ENCODE data around the gene SLC39A3. TPM values are rescaled to one million over a fixed set of nuclear protein-coding genes. Genes with fewer than 3 reads are reported as not detected.

The SLC39A3 gene
- total RNA-seq, 6 donors from 2014 or later, result 12.6 to 48.2 (median 30.6) TPM

- Histone ChIP-seq H3K27ac (no peak overlapping the region), H3K9me3 (no peaks in the 10 kb centered on the region), H3K4me3 (no peak overlapping the region), H3K27me3 (no peaks in the 10 kb centered on the region), H3K36me3 (no peaks in the 10 kb centered on the region), H3K4me1 (peaks cover 7 to 26% (median 13%) of the 10 kb centered on the region in 4 donors)
- TF ChIP-seq POLR2AphosphoS5 (IDR thresholded peaks at IDR 0.05), result no peak
- TF ChIP-seq EP300 (IDR thresholded peaks at IDR 0.05), result no peak
- TF ChIP-seq POLR2A (IDR thresholded peaks at IDR 0.05), result no peak
- TF ChIP-seq, protein P1, sequence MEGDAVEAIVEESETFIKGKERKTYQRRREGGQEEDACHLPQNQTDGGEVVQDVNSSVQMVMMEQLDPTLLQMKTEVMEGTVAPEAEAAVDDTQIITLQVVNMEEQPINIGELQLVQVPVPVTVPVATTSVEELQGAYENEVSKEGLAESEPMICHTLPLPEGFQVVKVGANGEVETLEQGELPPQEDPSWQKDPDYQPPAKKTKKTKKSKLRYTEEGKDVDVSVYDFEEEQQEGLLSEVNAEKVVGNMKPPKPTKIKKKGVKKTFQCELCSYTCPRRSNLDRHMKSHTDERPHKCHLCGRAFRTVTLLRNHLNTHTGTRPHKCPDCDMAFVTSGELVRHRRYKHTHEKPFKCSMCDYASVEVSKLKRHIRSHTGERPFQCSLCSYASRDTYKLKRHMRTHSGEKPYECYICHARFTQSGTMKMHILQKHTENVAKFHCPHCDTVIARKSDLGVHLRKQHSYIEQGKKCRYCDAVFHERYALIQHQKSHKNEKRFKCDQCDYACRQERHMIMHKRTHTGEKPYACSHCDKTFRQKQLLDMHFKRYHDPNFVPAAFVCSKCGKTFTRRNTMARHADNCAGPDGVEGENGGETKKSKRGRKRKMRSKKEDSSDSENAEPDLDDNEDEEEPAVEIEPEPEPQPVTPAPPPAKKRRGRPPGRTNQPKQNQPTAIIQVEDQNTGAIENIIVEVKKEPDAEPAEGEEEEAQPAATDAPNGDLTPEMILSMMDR (IDR thresholded peaks at IDR 0.05), result no peak
- ATAC-seq (ENCODE audit: low FRiP score in 2 of 2) (no peak), DNase-seq (no peak)
- 90 to 94% methylated on average over 9 of the region's 9 CpGs for WGBS, 2 donors
These were observed 47.9 kb downstream of the SLC39A3 start for GRCh38 chr19:2691951-2692350.

- TF ChIP-seq POLR2A (IDR thresholded peaks at IDR 0.05) (no peak), POLR2AphosphoS5 (IDR thresholded peaks at IDR 0.05) (no peak), EP300 (IDR thresholded peaks at IDR 0.05) (no peak)
- TF ChIP-seq, protein P1 (IDR thresholded peaks at IDR 0.05), result no peak
- Histone ChIP-seq H3K9me3 (no peaks in the 10 kb centered on the region), H3K4me1 (peaks cover 7 to 24% (median 12%) of the 10 kb centered on the region in 4 donors), H3K27ac (no peak overlapping the region), H3K4me3 (no peak overlapping the region), H3K27me3 (no peaks in the 10 kb centered on the region), H3K36me3 (no peaks in the 10 kb centered on the region)
- WGBS, 2 donors, result 91 to 95% methylated on average over 10 to 11 of the region's 11 CpGs
- no peak for DNase-seq
- no peak for ATAC-seq (ENCODE audit: low FRiP score in 2 of 2)
These were observed 49.0 kb downstream of the SLC39A3 start for GRCh38 chr19:2690856-2691255.

DNA sequence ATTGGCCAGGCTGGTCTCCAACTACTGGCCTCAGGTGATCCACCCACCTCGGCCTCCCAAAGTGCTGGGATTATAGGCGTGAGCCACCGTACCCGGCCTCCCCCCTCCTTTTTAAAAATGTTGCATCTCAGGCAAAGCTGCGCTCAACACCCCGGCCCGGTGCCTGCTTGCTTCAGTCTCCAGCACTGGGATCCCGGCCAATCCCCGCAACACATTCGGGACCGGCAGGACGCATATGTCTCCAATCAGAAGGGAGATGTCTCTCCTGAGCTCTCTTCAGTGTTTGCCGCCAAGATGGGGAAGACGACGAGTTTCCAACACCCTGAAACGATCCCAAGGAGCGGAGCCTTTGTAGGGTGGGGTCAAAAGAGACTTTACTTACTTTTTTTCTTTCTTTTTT, 53.5 kb downstream of the SLC39A3 start:
- 79 to 88% methylated on average over 13 to 17 of the region's 17 CpGs for WGBS, 2 donors
- DNase-seq, result no peak
- peak overlapping the region; percentile 60 to 86 (median 72) for H3K27ac ChIP-seq
- H3K4me3 ChIP-seq, result no peak overlapping the region
- ATAC-seq (ENCODE audit: low FRiP score in 2 of 2), result no peak
- no peaks in the 10 kb centered on the region for H3K9me3 ChIP-seq
- H3K4me1 ChIP-seq, result no peaks in the 10 kb centered on the region
- H3K36me3 ChIP-seq, result no peaks in the 10 kb centered on the region
- H3K27me3 ChIP-seq, result no peaks in the 10 kb centered on the region
- no peak for TF ChIP-seq POLR2AphosphoS5 (IDR thresholded peaks at IDR 0.05)
- no peak for TF ChIP-seq EP300 (IDR thresholded peaks at IDR 0.05)

GRCh38 chr19:2685204-2685704, 54.6 kb downstream of the SLC39A3 start:
- Histone ChIP-seq H3K4me3 (peak overlapping the region in 3 of 4 donors; percentile 16 to 33 (median 28)), H3K27ac (peak overlapping the region; percentile 60 to 86 (median 72)), H3K4me1 (no peaks in the 10 kb centered on the region), H3K9me3 (no peaks in the 10 kb centered on the region), H3K27me3 (no peaks in the 10 kb centered on the region), H3K36me3 (no peaks in the 10 kb centered on the region)
- 82 to 83% methylated on average over 5 to 6 of the region's 6 CpGs for WGBS, 2 donors
- no peak for ATAC-seq (ENCODE audit: low FRiP score in 2 of 2)
- TF ChIP-seq, protein P1 (IDR thresholded peaks at IDR 0.05), result no peak
- TF ChIP-seq EP300 (IDR thresholded peaks at IDR 0.05), result no peak
- no peak for TF ChIP-seq POLR2A (IDR thresholded peaks at IDR 0.05)
- TF ChIP-seq POLR2AphosphoS5 (IDR thresholded peaks at IDR 0.05), result no peak
- DNase-seq, result no peak

GRCh38 chr19:2683430-2684003, 56.3 kb downstream of the SLC39A3 start:
- WGBS, 2 donors, result 85 to 93% methylated on average over 20 of the region's 20 CpGs
- Histone ChIP-seq H3K9me3 (no peaks in the 10 kb centered on the region), H3K4me3 (no peak overlapping the region), H3K27ac (no peak overlapping the region), H3K4me1 (no peaks in the 10 kb centered on the region), H3K27me3 (no peaks in the 10 kb centered on the region), H3K36me3 (no peaks in the 10 kb centered on the region)
- DNase-seq (no peak), ATAC-seq (ENCODE audit: low FRiP score in 2 of 2) (no peak)
- TF ChIP-seq POLR2AphosphoS5 (IDR thresholded peaks at IDR 0.05), result no peak
- no peak for TF ChIP-seq POLR2A (IDR thresholded peaks at IDR 0.05)
- TF ChIP-seq EP300 (IDR thresholded peaks at IDR 0.05), result no peak
- TF ChIP-seq, protein P1 (IDR thresholded peaks at IDR 0.05), result no peak

Other genes starting within 250 kb of the SLC39A3 start
- gene GNG7, start 37.3 kb downstream of the SLC39A3 start, total RNA-seq, result 1 to 10 TPM; 3.5 to 7.7 (median 7.1) TPM
- gene DIRAS1, start 18.6 kb downstream of the SLC39A3 start, total RNA-seq, result 1 to 10 TPM in 1 of 6 donors, under 1 TPM in 2, not detected in 3; 0.15 to 1.3 (median 0.81) TPM
- gene SGTA, start 43.3 kb upstream of the SLC39A3 start, total RNA-seq, result 10 to 100 TPM; 34.3 to 56.4 (median 46.1) TPM
- 10 to 100 TPM; 28.7 to 62.3 (median 43.1) TPM for gene THOP1, start 45.5 kb upstream of the SLC39A3 start, total RNA-seq
- 10 to 100 TPM in 1 of 6 donors, 1 to 10 TPM in 5; 3.2 to 11.5 (median 6.7) TPM for gene ZNF554, start 79.9 kb upstream of the SLC39A3 start, total RNA-seq
- gene ZNF555, start 101.5 kb upstream of the SLC39A3 start, total RNA-seq, result 1 to 10 TPM; 3.3 to 7.5 (median 5.8) TPM
- gene ZNF556, start 127.3 kb upstream of the SLC39A3 start, total RNA-seq, result not detected
- 1 to 10 TPM; 5.2 to 9.8 (median 6.1) TPM for gene ZNF57, start 160.9 kb upstream of the SLC39A3 start, total RNA-seq
- 1 to 10 TPM; 3.1 to 7.3 (median 4.6) TPM for gene ZNF77, start 205.0 kb upstream of the SLC39A3 start, total RNA-seq
- gene TLE6, start 237.5 kb upstream of the SLC39A3 start, total RNA-seq, result 10 to 100 TPM in 2 of 6 donors, 1 to 10 TPM in 4; 4.1 to 49.2 (median 5.4) TPM

All from upper lobe of left lung (tissue), 6 donors.